GM21786 (cell line): ENCODE measurements around the gene ZNF860.
"Not testable (repeated sequence)": the region's sequence is repeated elsewhere in the genome, so short reads cannot be mapped to it uniquely, and the experiment has no call there.

Source experiments
- ATAC-seq: cut with Tn5 transposase; IDR thresholded peaks from one replicate; pipeline ENCODE4 v1.9.1; 2021; ENCODE audit not compliant: unreplicated experiment

Gene ZNF860

GRCh38 chr3:31960793-31961431 lies 20.6 kb upstream of the ZNF860 start:
- peak; percentile 62 for ATAC-seq

GRCh38 chr3:31962801-31963205 lies 18.7 kb upstream of the ZNF860 start:
- ATAC-seq: no peak

- no peak for ATAC-seq
Measured at GRCh38 chr3:31966978-31967591, 14.5 kb upstream of the ZNF860 start.

- no peak for ATAC-seq
Measured at GRCh38 chr3:31967592-31967991, 14.0 kb upstream of the ZNF860 start.

- no peak for ATAC-seq
Measured at GRCh38 chr3:31968369-31968926, 13.1 kb upstream of the ZNF860 start.

GRCh38 chr3:31968927-31969418 lies 12.6 kb upstream of the ZNF860 start:
- ATAC-seq: no peak

GRCh38 chr3:31971607-31972006 lies 9.9 kb upstream of the ZNF860 start:
- no peak for ATAC-seq

- no peak for ATAC-seq
Measured at GRCh38 chr3:31973081-31973480, 8.5 kb upstream of the ZNF860 start.

- no peak for ATAC-seq
Measured at GRCh38 chr3:31973837-31974236, 7.7 kb upstream of the ZNF860 start.

- ATAC-seq: no peak
Measured at GRCh38 chr3:31974471-31974870, 7.1 kb upstream of the ZNF860 start.

- no peak for ATAC-seq
Measured at GRCh38 chr3:31974964-31975363, 6.6 kb upstream of the ZNF860 start.

GRCh38 chr3:31976302-31976701 lies 5.2 kb upstream of the ZNF860 start:
- no peak for ATAC-seq

GRCh38 chr3:31977736-31978135 lies 3.8 kb upstream of the ZNF860 start:
- no peak for ATAC-seq

- no peak for ATAC-seq
Measured at GRCh38 chr3:31978553-31978952, 3.0 kb upstream of the ZNF860 start.

- ATAC-seq: no peak
Measured at GRCh38 chr3:31979001-31979697, 2.4 kb upstream of the ZNF860 start.

- ATAC-seq: no peak
Measured at GRCh38 chr3:31980530-31981205, 882 bp upstream of the ZNF860 start.

GRCh38 chr3:31984321-31984720 lies 2.8 kb downstream of the ZNF860 start:
- ATAC-seq: no peak

GRCh38 chr3:31985831-31986230 lies 4.3 kb downstream of the ZNF860 start:
- ATAC-seq: no peak

GRCh38 chr3:31988271-31988670 lies 6.7 kb downstream of the ZNF860 start:
- no peak for ATAC-seq

- not testable (repeated sequence) for ATAC-seq
Measured at GRCh38 chr3:31992995-31993394, 11.4 kb downstream of the ZNF860 start.

GRCh38 chr3:31993843-31994242 lies 12.3 kb downstream of the ZNF860 start:
- ATAC-seq: no peak
